SK-N-SH (cell line): ENCODE results near the gene NDUFS6.

Experiments
- CTCF ChIP-seq: fragments of 200-600 bp; sonication (generic); IDR thresholded peaks from 2 replicates; pipeline ENCODE4 v1.6.1; 2017; ENCODE audit warnings: antibody characterized with exemption, mild to moderate bottlenecking, moderate library complexity
- EP300 ChIP-seq, 2 experiments: IDR thresholded peaks; 2 replicates each; pipeline versions ENCODE4 v1.4.0 to v1.6.1; 2012; ENCODE audit warnings: borderline replicate concordance in 1 of 2, low read depth in 1 of 2, low read length in 1 of 2
- MXI1 ChIP-seq: IDR thresholded peaks from 2 replicates; pipeline ENCODE4 v1.6.1; 2012; ENCODE audit warnings: mild to moderate bottlenecking, low read depth, low read length, improper control_type of control experiment
- RAD21 ChIP-seq: IDR thresholded peaks from 2 replicates; pipeline ENCODE4 v1.6.1; 2012; ENCODE audit warnings: mild to moderate bottlenecking, low read length
- TCF12 ChIP-seq: IDR thresholded peaks from 2 replicates; pipeline ENCODE4 v1.4.0; 2012

GRCh38 chr5:1846583-1846982, 45.4 kb downstream of the NDUFS6 start:
- TF ChIP-seq MXI1 = no peak
- TF ChIP-seq EP300 (IDR thresholded peaks at IDR 0.05; ENCODE audit: borderline replicate concordance in 1 of 2, low read depth in 1 of 2, low read length in 1 of 2) = no peak
- TF ChIP-seq TCF12 = no peak
- no peak for TF ChIP-seq CTCF
- no peak for TF ChIP-seq RAD21
